ENCODE measurements around the gene MMP28.

Gene MMP28

GRCh38 chr17:35775583-35775982 lies 19.9 kb downstream of the MMP28 start:
- FAIRE-seq = no peak

DNA sequence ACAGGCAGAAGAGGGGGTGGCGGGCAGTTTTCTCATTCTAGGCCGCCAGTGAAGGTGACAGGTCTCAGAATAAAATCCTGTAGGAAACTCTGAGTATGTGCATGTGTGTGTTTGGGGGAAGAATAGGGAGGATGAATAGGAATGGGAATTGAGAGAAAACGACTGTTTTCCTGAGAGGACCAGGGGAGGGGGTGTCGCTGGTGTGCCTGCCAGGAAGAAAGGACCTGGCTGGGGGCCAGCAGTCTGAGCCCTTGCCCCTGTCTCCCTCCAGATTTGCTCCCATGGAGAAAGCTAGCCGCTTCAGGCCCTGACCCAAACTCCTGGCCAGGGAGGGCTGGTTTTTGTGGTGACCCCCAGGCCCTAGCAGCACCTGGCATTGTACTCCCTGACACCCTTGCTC lies 20.4 kb downstream of the MMP28 start:
- FAIRE-seq = no peak
- DNase-seq (ENCODE audit: insufficient read length) = no peak
- TF ChIP-seq POLR2AphosphoS5 (IDR thresholded peaks at IDR 0.05; ENCODE audit: low read depth, low read length) (no peak), TAF1 (IDR thresholded peaks at IDR 0.05; ENCODE audit: borderline replicate concordance, low read depth, low read length) (no peak), POLR2A (IDR thresholded peaks at IDR 0.05; ENCODE audit: low read depth, low read length) (no peak)

More at GRCh38 chr17:35775583-35775982, 19.9 kb downstream of the MMP28 start:
- TF ChIP-seq POLR2AphosphoS5 (IDR thresholded peaks at IDR 0.05; ENCODE audit: low read depth, low read length) (no peak), TAF1 (IDR thresholded peaks at IDR 0.05; ENCODE audit: borderline replicate concordance, low read depth, low read length) (no peak), POLR2A (IDR thresholded peaks at IDR 0.05; ENCODE audit: low read depth, low read length) (no peak)
- no peak for DNase-seq (ENCODE audit: insufficient read length)

GRCh38 chr17:35774499-35774898 lies 20.9 kb downstream of the MMP28 start:
- DNase-seq (ENCODE audit: insufficient read length) (no peak), FAIRE-seq (no peak)
- no peak for TF ChIP-seq POLR2A (IDR thresholded peaks at IDR 0.05; ENCODE audit: low read depth, low read length)
- TF ChIP-seq TAF1 (IDR thresholded peaks at IDR 0.05; ENCODE audit: borderline replicate concordance, low read depth, low read length) = no peak
- TF ChIP-seq POLR2AphosphoS5 (IDR thresholded peaks at IDR 0.05; ENCODE audit: low read depth, low read length) = no peak

- DNase-seq (ENCODE audit: insufficient read length) (no peak), FAIRE-seq (no peak)
- TF ChIP-seq POLR2AphosphoS5 (IDR thresholded peaks at IDR 0.05; ENCODE audit: low read depth, low read length) = no peak
- TF ChIP-seq POLR2A (IDR thresholded peaks at IDR 0.05; ENCODE audit: low read depth, low read length) = no peak
- TF ChIP-seq TAF1 (IDR thresholded peaks at IDR 0.05; ENCODE audit: borderline replicate concordance, low read depth, low read length) = no peak
These were observed 21.6 kb downstream of the MMP28 start for GRCh38 chr17:35773679-35774425.

DNA sequence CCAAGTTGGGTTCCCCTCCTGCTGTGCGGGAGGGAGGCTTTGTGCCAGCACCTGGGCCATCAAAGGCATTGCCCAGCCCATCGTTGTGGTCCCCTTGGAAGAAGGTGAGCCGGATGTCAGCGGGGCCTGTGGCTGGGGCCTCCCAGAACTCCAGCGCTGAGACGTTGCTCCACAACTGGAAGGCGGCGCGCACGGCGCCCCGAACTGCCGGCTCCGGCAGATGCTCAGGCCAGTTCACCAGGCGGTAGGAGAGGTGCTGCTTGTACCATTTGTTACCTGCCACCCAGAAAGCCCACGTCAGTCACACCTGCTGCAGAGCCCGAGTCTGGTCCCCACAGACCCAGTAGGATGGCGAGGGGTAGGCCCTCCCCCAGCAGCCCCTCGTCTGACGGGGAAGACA lies 22.3 kb downstream of the MMP28 start:
- no peak for DNase-seq (ENCODE audit: insufficient read length)
- no peak for FAIRE-seq
- TF ChIP-seq TAF1 (IDR thresholded peaks at IDR 0.05; ENCODE audit: borderline replicate concordance, low read depth, low read length) (no peak), POLR2A (IDR thresholded peaks at IDR 0.05; ENCODE audit: low read depth, low read length) (no peak), POLR2AphosphoS5 (IDR thresholded peaks at IDR 0.05; ENCODE audit: low read depth, low read length) (no peak)

- TF ChIP-seq POLR2A (IDR thresholded peaks at IDR 0.05; ENCODE audit: low read depth, low read length) (no peak), TAF1 (IDR thresholded peaks at IDR 0.05; ENCODE audit: borderline replicate concordance, low read depth, low read length) (no peak), POLR2AphosphoS5 (IDR thresholded peaks at IDR 0.05; ENCODE audit: low read depth, low read length) (no peak)
- FAIRE-seq (no peak), DNase-seq (ENCODE audit: insufficient read length) (no peak)
These were observed 25.4 kb downstream of the MMP28 start for GRCh38 chr17:35769895-35770486.

GRCh38 chr17:35768797-35769196 lies 26.6 kb downstream of the MMP28 start:
- DNase-seq (ENCODE audit: insufficient read length) = no peak
- TF ChIP-seq POLR2A (IDR thresholded peaks at IDR 0.05; ENCODE audit: low read depth, low read length) (no peak), POLR2AphosphoS5 (IDR thresholded peaks at IDR 0.05; ENCODE audit: low read depth, low read length) (no peak), TAF1 (IDR thresholded peaks at IDR 0.05; ENCODE audit: borderline replicate concordance, low read depth, low read length) (no peak)
- no peak for FAIRE-seq

DNA sequence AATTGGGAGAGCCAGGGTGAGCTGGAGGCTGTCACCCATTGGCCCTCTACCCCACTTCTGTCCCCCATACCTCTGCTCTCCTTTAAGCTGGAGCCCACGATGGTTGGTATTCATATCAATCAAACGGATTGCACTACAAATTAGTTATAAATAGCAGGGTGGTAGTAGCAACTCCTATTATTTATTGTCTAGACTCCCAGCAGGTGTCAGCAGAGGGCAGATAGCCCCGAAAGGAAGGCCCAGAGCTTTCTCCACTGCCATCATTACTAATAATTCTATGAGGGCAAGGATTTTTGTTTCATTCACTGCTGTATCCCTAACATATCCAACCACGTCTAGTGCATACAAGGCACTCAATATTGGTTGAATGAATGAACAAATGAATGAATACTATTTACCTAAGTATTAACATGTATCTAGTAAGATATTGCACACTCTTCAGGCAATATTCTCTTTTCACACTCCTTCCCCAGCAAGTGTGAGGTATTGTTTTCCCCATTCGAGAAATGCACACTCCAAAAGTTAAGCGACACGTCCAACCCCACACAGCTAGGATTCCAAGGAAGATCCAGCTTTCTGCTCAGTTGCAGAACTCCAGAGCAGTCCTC lies 28.4 kb downstream of the MMP28 start:
- TF ChIP-seq POLR2AphosphoS5 (IDR thresholded peaks at IDR 0.05; ENCODE audit: low read depth, low read length) (no peak), TAF1 (IDR thresholded peaks at IDR 0.05; ENCODE audit: borderline replicate concordance, low read depth, low read length) (no peak), POLR2A (IDR thresholded peaks at IDR 0.05; ENCODE audit: low read depth, low read length) (no peak)
- DNase-seq (ENCODE audit: insufficient read length) (no peak), FAIRE-seq (no peak)

GRCh38 chr17:35766489-35766877 lies 29.0 kb downstream of the MMP28 start:
- no peak for DNase-seq (ENCODE audit: insufficient read length)
- TF ChIP-seq TAF1 (IDR thresholded peaks at IDR 0.05; ENCODE audit: borderline replicate concordance, low read depth, low read length) = no peak
- no peak for TF ChIP-seq POLR2AphosphoS5 (IDR thresholded peaks at IDR 0.05; ENCODE audit: low read depth, low read length)
- TF ChIP-seq POLR2A (IDR thresholded peaks at IDR 0.05; ENCODE audit: low read depth, low read length) = no peak
- FAIRE-seq = no peak

DNA sequence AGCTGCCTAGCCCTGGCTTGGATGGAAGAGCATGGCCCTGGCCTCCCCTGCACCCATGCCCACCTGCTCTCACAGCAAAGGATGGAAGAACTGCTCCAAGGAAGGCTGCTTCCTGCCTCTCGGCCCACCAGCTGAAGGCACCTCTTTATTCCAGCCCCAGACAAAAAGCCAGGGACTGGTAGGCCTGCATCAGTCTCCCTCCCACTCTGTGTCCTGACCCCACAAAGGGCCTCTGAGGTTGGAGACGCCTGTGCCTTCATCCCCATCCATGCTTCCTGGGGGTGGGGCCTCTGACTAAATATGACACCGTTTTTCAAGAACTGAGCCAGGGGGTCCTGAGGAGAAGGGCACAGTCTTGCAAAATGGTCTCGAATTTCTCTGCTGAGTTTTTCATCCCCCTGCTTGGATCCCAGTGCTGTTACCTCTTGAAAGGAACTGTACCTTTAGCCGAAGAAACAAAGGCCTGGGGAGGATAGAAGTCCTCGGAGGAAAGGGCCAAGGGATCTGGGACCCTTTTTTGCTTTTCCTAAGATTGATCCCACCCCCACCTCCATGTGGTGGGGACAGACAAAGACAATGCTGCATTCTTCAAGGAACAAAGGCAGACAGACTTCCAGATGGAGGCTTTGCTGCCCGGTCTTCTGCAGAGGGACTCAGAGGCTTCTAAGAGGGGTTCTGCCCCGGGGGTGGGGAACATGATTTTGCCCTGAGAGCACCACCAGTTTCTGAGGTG lies 29.5 kb downstream of the MMP28 start:
- FAIRE-seq (no peak), DNase-seq (ENCODE audit: insufficient read length) (no peak)
- no peak for TF ChIP-seq POLR2AphosphoS5 (IDR thresholded peaks at IDR 0.05; ENCODE audit: low read depth, low read length)
- TF ChIP-seq TAF1 (IDR thresholded peaks at IDR 0.05; ENCODE audit: borderline replicate concordance, low read depth, low read length) = no peak
- TF ChIP-seq POLR2A (IDR thresholded peaks at IDR 0.05; ENCODE audit: low read depth, low read length) = no peak

- DNase-seq (ENCODE audit: insufficient read length) (no peak), FAIRE-seq (no peak)
- TF ChIP-seq POLR2AphosphoS5 (IDR thresholded peaks at IDR 0.05; ENCODE audit: low read depth, low read length) = no peak
- TF ChIP-seq POLR2A (IDR thresholded peaks at IDR 0.05; ENCODE audit: low read depth, low read length) = no peak
- TF ChIP-seq TAF1 (IDR thresholded peaks at IDR 0.05; ENCODE audit: borderline replicate concordance, low read depth, low read length) = no peak
These were observed 30.2 kb downstream of the MMP28 start for GRCh38 chr17:35765086-35765710.

Data from GM12892 (cell line).